ENCODE results near the gene TRIM39.

The TRIM39 gene

DNA sequence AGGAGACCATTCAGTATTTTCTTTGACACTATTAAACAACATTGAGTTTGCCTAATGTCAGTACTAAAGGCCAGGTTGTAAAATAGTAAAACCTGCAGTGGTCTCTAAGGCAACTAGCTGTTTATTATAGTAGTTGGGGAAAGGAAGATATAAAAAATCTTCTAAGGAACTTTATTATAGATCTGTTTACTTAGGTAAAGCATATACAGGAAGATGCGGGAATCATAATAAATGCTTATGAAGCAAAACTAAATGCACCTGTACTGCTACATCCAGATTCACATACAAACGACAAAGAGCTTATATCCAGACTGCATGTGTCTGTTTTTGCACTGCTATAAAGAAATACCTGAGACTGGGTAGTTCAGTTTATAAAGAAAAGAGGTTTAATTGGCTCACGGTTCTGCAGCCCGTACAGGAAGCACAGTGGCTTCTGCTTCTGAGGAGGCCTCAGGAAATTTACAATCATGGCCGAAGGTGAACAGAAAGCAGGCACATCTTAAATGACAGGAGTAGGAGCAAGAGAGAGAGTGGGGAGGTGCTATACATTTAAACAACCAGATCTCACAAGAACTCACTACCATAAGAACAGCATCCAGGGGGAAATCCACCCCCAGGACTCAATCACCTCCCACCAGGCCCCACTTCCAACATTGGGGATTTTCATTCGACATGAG lies 8.7 kb upstream of the TRIM39 start:
- ATAC-seq (replicated peaks; ENCODE audit: extremely low read depth, poor library complexity, severe bottlenecking): no peak

DNA sequence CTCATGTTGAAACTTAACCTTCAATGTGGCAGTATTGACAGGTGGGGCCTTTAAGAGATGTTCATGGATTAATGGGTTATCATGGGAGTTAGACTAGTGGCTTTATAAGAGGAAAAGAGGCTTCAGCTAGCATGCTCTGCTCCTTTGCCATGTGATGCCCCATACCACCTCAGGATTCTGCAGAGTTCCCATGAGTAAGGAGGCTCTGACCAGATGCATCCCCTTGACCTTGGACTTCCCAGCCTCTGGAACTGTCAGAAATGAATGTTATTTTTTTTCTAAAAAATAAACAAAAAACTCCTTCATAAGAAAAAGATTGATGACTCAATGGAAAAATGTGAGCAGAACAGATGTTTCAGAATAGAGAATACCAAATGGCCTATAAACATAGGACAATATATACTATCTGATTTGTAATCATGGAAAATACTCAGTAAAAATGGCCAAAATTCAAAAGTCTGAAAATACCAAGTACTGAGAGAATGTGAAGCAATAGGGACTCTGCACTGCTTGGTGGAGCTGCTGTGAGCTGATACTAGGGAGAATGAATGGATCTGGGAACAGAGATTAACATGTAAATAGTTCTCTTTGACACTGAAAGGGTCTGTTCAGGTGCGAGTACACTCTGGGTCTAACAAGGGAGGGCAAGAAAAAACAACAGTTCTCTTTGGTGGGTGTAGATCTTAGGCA lies 7.4 kb upstream of the TRIM39 start:
- ATAC-seq (replicated peaks; ENCODE audit: extremely low read depth, poor library complexity, severe bottlenecking) (no peak), DNase-seq (ENCODE audit: low spot score in 2 of 2) (no peak)
- peaks cover 5% of the 10 kb centered on the region for H3K36me3 Mint-ChIP-seq (ENCODE audit: insufficient read depth)
- no peak overlapping the region for H3K4me3 Mint-ChIP-seq
- H3K27ac Mint-ChIP-seq (ENCODE audit: low read depth): peak overlapping the region; percentile 60
- no peaks in the 10 kb centered on the region for H3K9me3 Mint-ChIP-seq
- H3K27me3 Mint-ChIP-seq: no peaks in the 10 kb centered on the region
- peaks cover 83% of the 10 kb centered on the region for H3K4me1 Mint-ChIP-seq

More for the DNA sequence above, 8.7 kb upstream of the TRIM39 start:
- Mint-ChIP-seq H3K4me1 (peaks cover 85% of the 10 kb centered on the region), H3K36me3 (ENCODE audit: insufficient read depth) (peaks cover 13% of the 10 kb centered on the region), H3K27ac (ENCODE audit: low read depth) (peak overlapping the region; percentile 60), H3K4me3 (peak overlapping the region; percentile 45), H3K27me3 (no peaks in the 10 kb centered on the region), H3K9me3 (no peaks in the 10 kb centered on the region)
- DNase-seq (ENCODE audit: low spot score in 2 of 2): no peak

DNA sequence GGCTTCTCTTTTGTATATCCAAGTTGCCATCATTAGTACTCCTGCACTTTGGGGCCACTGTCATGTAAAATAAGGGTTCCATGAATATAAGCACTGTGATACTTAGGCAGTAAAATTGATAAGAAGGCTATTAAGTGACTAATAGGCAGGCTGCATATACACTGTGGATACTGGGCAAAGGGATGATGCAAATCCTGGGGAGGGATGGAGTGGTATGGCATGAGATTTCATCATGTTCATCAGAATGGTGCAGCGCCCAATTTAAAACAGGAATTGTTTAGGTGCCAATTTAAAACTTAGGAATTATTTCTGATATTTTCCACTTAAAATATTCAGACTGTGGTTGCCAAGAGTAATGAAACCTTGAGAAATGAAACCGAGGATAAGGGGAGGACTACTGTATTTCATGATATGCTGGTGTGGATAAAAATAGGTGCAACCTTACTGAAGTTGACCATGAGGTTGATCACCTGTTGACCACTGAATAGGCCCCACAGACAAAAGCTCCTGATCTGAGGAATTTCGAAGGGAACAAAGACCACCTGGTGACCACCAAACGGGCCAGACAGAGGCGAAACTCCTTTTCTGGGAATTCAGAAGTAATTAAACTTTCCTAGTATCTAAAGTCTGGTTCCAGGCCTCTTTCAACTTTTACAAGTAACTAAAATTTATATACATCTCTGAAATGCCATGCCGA lies 4.9 kb upstream of the TRIM39 start:
- Mint-ChIP-seq H3K36me3 (ENCODE audit: insufficient read depth) (peaks cover 22% of the 10 kb centered on the region), H3K9me3 (no peaks in the 10 kb centered on the region), H3K27me3 (no peaks in the 10 kb centered on the region), H3K4me3 (peak overlapping the region; percentile 74), H3K4me1 (peaks cover 88% of the 10 kb centered on the region), H3K27ac (ENCODE audit: low read depth) (peak overlapping the region; percentile 65)
- ATAC-seq (replicated peaks; ENCODE audit: extremely low read depth, poor library complexity, severe bottlenecking): no peak
- no peak for DNase-seq (ENCODE audit: low spot score in 2 of 2)

DNA sequence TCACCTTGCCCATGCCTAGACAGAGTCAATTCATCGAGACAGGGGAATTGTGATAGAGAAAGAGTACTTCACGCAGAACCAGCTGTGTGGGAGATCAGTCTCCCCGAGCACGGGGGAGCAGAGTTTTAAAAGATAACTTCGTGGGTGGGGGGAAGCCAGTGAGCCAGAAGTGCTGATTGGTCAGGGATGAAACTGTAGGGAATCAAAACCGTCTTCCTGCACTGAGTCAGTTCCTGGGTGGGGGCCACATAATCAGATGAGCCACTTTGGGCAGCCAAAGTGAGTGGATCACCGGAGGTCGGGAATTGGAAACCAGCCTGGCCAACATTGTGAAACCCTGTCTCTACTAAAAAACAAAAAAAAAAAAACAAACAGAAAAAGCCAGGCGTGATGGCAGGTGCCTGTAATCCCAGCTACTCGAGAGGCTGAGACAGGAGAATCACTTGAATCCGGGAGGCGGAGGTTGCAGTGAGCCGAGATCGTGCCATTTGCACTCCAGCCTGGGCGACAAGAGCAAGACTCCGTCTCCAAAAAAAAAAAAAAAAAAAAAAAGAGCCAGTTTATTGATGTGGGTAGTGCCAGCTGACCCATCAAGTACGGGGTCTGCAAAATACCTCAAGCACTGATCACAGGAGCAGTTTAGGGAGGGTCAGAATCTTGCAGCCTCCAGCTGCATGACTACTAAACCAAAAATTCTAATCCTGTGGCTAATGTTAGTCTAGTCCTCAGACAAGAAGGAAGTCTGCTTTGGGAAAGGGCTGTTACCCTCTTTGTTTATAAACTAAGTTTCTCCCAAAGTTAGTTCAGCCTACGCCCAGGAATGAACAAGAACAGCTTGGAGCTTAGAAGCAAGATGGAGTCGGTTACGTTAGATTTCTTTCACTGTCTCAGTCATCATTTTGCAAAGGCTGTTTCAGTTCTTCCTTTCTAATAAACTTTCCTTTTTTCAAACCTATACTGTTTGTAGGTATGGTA lies 3.9 kb upstream of the TRIM39 start:
- Mint-ChIP-seq H3K4me1 (peaks cover 90% of the 10 kb centered on the region), H3K27ac (ENCODE audit: low read depth) (peak overlapping the region; percentile 65), H3K36me3 (ENCODE audit: insufficient read depth) (peaks cover 29% of the 10 kb centered on the region), H3K27me3 (no peaks in the 10 kb centered on the region), H3K4me3 (peak overlapping the region; percentile 74), H3K9me3 (no peaks in the 10 kb centered on the region)
- ATAC-seq (replicated peaks; ENCODE audit: extremely low read depth, poor library complexity, severe bottlenecking): no peak
- DNase-seq (ENCODE audit: low spot score in 2 of 2): no peak

DNA sequence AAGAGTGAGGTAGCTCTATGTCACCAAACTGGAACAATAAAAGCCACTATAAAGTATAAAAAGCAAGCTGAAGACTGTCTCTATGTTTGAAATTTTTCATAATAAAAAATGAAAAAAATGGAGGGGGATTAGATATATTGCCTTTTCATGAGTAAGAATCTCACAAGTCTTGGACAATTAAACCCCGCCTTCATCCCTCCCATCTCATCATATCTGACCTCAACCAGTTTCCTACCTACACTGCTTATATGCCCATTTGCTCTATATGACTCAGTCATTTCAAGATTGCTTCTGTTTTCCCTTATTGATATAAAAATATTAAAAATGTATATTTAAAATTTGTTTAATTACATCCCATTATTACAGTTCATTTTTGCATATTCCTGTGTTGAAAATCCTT lies 2.9 kb upstream of the TRIM39 start:
- peak overlapping the region; percentile 92 for H3K4me3 Mint-ChIP-seq
- H3K27me3 Mint-ChIP-seq: no peaks in the 10 kb centered on the region
- no peaks in the 10 kb centered on the region for H3K9me3 Mint-ChIP-seq
- H3K36me3 Mint-ChIP-seq (ENCODE audit: insufficient read depth): peaks cover 34% of the 10 kb centered on the region
- DNase-seq (ENCODE audit: low spot score in 2 of 2): no peak
- peak overlapping the region; percentile 25 for H3K27ac Mint-ChIP-seq (ENCODE audit: low read depth)
- no peak for ATAC-seq (replicated peaks; ENCODE audit: extremely low read depth, poor library complexity, severe bottlenecking)
- H3K4me1 Mint-ChIP-seq: peaks cover 87% of the 10 kb centered on the region

DNA sequence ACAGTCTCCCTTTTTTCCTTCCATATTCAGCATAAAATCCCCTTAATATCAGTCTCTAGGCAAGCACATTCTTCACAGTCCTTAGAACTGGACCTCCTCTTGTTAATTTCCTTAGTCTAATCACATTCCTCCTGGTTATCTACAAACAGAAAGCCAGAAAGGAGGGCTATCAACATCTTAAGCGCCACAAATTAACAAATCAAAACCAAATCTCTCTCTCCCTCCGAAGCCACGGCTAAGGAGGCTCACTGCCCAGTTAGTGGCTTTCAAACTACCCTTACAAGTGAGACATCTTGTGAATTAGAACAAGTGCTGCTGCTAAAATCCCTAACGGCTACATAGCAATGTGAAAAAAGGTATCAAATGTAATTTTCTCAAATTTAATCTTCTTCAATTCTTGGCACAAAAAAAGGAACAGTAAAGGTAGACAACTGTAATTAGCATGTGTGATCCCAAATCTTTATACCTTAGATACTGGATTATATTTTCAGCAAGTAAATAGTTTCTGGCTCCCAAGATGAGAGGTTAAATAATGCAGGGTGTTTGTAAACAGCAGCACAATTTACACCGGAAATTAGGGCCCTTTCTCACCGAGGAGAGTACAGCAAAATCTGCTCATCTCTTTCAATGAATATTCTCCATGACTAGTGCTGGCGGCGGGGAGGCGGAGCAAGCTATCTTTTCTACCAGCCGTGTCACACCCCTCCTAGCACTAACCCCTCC lies 1.4 kb upstream of the TRIM39 start:
- DNase-seq (ENCODE audit: low spot score in 2 of 2) (no peak), ATAC-seq (replicated peaks; ENCODE audit: extremely low read depth, poor library complexity, severe bottlenecking) (peak; percentile 70)
- Mint-ChIP-seq H3K4me3 (peak overlapping the region; percentile 92), H3K27ac (ENCODE audit: low read depth) (peak overlapping the region; percentile 98), H3K9me3 (no peaks in the 10 kb centered on the region), H3K27me3 (no peaks in the 10 kb centered on the region), H3K36me3 (ENCODE audit: insufficient read depth) (peaks cover 41% of the 10 kb centered on the region), H3K4me1 (peaks cover 79% of the 10 kb centered on the region)

DNA sequence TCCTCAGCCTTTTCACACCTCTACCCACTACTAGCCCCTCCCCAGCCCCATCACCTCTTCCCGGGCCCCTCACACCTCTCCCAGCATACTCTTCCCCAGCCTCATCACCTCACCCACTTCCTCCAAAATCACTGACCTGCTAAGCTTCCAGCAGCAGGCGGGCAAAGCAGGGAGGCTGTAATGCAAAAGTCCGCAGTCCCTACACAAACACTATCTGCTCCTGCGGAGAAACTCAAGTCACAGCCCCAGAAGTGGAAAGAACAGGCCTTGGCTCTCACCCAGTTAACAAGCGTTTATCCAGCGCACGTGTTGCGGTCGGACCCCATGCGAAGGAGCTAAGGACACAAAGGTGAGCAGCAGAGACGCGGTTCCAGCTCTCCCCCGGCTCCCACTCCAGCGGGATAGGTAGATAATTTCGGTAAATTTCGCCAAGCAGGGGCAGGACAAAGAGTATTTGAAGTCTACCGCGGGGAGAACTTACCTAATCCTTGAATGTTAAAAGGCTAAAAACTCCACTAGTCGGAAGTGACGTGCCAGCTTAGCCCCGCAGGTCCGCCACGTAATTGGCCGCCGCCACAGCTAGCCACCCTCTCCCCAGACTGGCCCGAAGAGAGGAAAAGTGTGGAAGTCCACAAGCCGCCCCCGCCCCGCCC lies 728 bp upstream of the TRIM39 start:
- Mint-ChIP-seq H3K9me3 (no peaks in the 10 kb centered on the region), H3K36me3 (ENCODE audit: insufficient read depth) (peaks cover 42% of the 10 kb centered on the region), H3K4me1 (peaks cover 72% of the 10 kb centered on the region), H3K27ac (ENCODE audit: low read depth) (peak overlapping the region; percentile 98), H3K27me3 (no peaks in the 10 kb centered on the region), H3K4me3 (peak overlapping the region; percentile 92)
- DNase-seq (ENCODE audit: low spot score in 2 of 2): peak; percentile 67 to 85
- ATAC-seq (replicated peaks; ENCODE audit: extremely low read depth, poor library complexity, severe bottlenecking): peak; percentile 54

DNA sequence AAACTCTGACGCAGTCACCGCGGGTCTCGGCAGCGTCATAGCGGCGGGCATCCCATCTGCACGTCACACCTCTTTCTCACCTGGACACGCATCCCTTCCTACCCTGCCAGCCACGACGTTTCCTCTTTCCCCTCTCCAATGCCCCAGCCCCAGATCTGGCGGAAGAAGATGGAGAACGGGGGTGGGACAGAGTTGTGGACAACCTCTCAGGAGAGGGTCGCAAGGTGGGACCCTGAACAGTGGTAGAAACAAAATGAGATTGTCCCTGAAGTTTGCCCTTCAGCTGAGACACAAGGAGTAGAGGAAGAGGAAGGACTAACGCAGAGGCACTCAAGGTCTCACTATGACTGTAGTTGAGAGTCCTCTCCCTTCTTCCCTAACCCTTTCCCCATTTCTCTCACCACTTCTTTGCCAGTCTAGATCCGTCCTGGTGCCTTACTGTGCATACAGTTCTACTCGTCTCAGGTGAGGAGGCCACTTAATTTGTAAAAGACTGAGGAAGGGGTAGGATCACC lies 562 bp downstream of the TRIM39 start:
- Mint-ChIP-seq H3K9me3 (no peaks in the 10 kb centered on the region), H3K36me3 (ENCODE audit: insufficient read depth) (peaks cover 50% of the 10 kb centered on the region), H3K4me1 (peaks cover 60% of the 10 kb centered on the region), H3K27me3 (no peaks in the 10 kb centered on the region), H3K4me3 (peak overlapping the region; percentile 92), H3K27ac (ENCODE audit: low read depth) (peak overlapping the region; percentile 98)
- no peak for ATAC-seq (replicated peaks; ENCODE audit: extremely low read depth, poor library complexity, severe bottlenecking)
- DNase-seq (ENCODE audit: low spot score in 2 of 2): no peak

DNA sequence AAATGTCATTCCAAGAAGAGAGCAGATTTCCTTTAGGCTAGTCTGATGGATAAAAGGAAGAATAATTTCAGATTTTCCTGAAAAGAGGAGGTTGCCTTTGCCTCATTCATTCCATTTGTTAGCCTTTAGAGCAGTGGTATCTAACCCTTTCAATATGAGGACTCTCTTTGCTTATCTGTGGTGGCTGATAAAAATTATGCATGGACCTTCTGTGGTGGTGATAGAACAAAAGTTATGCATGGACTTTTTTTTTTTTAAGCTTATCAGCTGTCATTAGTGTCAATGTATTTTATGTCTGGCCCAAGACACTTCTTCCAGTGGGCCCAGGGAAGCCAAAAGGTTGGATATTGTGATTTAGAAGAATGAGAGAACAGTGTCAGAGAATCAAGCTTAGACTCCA lies 1.7 kb downstream of the TRIM39 start:
- Mint-ChIP-seq H3K9me3 (no peaks in the 10 kb centered on the region), H3K36me3 (ENCODE audit: insufficient read depth) (peaks cover 55% of the 10 kb centered on the region), H3K4me1 (peaks cover 53% of the 10 kb centered on the region), H3K4me3 (peak overlapping the region; percentile 92), H3K27me3 (no peaks in the 10 kb centered on the region), H3K27ac (ENCODE audit: low read depth) (peak overlapping the region; percentile 98)
- DNase-seq (ENCODE audit: low spot score in 2 of 2): no peak
- no peak for ATAC-seq (replicated peaks; ENCODE audit: extremely low read depth, poor library complexity, severe bottlenecking)

DNA sequence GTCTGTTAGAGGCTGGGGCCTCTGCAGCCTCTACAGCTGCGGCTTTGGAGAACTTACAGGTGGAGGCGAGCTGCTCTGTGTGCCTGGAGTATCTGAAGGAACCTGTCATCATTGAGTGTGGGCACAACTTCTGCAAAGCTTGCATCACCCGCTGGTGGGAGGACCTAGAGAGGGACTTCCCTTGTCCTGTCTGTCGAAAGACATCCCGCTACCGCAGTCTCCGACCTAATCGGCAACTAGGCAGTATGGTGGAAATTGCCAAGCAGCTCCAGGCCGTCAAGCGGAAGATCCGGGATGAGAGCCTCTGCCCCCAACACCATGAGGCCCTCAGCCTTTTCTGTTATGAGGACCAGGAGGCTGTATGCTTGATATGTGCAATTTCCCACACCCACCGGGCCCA lies 2.6 kb downstream of the TRIM39 start:
- Mint-ChIP-seq H3K4me3 (no peak overlapping the region), H3K9me3 (no peaks in the 10 kb centered on the region), H3K27ac (ENCODE audit: low read depth) (no peak overlapping the region), H3K36me3 (ENCODE audit: insufficient read depth) (peaks cover 65% of the 10 kb centered on the region), H3K4me1 (peaks cover 44% of the 10 kb centered on the region), H3K27me3 (no peaks in the 10 kb centered on the region)
- no peak for ATAC-seq (replicated peaks; ENCODE audit: extremely low read depth, poor library complexity, severe bottlenecking)
- DNase-seq (ENCODE audit: low spot score in 2 of 2): no peak

DNA sequence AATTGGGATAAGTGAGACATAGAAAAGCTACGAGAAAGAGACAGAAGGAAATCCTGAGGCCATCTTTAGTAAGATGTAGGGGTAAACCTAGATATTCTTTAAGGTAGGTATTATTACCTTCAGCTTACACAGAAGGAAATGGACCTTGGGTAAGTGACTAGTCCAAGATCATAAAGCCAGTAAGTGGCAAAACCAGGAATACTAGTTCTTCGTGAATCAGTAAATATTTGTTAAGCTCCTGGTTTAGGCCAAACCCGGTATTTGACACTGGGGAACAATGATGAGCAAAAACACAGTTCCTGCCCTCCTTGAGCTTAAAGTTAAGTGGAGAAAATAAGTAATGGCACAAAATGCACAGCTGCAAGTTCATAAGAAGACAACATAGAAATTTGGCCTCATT lies 5.3 kb downstream of the TRIM39 start:
- no peak overlapping the region for H3K27ac Mint-ChIP-seq (ENCODE audit: low read depth)
- DNase-seq (ENCODE audit: low spot score in 2 of 2) (no peak), ATAC-seq (replicated peaks; ENCODE audit: extremely low read depth, poor library complexity, severe bottlenecking) (no peak)
- peaks cover 63% of the 10 kb centered on the region for H3K36me3 Mint-ChIP-seq (ENCODE audit: insufficient read depth)
- H3K4me3 Mint-ChIP-seq: no peak overlapping the region
- H3K27me3 Mint-ChIP-seq: no peaks in the 10 kb centered on the region
- no peaks in the 10 kb centered on the region for H3K9me3 Mint-ChIP-seq
- H3K4me1 Mint-ChIP-seq: peaks cover 19% of the 10 kb centered on the region
